ENCODE data around the gene JAM3.

Gene JAM3

DNA sequence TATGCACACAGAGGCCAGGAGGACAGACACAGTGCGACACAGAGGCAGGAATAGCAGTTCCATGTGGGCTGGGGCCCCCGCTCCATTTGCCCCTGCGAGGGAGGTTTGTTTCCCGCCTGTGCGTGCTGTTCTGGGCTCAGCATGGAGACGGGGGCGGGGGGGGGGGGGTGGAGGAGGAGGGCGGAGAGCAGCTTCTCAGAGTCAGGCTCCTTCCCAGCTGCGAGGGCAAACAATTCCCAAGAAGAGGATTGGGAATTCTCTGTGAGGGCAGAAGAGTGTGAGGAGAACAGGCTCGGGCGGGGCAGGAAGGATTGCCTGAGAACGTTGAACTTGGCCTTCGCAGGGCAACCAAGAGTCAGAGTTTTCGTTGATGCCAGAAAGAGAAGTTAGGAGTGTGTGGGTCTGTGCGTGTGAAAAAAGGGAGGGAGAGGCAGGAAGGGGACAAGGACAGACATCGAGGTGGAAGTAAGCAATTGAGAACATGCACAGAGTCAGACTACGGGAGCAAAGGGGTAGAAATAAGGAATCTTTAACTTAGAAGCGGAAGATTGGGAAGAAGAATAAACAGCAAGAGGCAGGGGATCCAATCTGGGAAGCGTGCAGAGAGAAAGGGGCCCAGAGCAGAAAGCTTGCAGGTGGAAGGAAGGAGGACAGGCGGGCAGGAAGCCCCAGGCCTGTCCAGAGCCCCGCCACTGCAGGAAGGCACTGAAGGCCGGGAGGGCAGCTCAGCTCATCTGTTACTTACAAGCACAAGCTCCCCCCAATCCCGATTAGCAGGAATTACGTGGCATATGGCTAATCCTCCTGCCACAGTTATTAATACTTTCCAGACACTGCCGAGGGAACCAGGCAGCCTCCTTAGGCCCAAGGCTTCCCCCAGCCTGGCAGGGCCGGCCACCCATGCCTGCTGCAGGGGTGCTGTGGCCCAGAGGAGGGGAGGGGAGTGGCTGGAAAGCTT, 15.6 kb upstream of the JAM3 start:
- Histone ChIP-seq H2BK12ac (ENCODE audit: low read length) (no peak overlapping the region), H3K14ac (ENCODE audit: low read length) (no peak overlapping the region), H3K27me3 (ENCODE audit: control insufficient read depth in 3 of 3, insufficient read depth in 3 of 3, low read depth in 1 of 3, low read length in 3 of 3) (peaks cover 0 to 7% (median 0%) of the 10 kb centered on the region in 3 experiments), H3K36me3 (replicated peaks in 1 of 2; ENCODE audit: control insufficient read depth in 2 of 2, insufficient read depth in 2 of 2, low read length in 2 of 2) (no peaks in the 10 kb centered on the region), H2AK5ac (ENCODE audit: low read depth, low read length) (peak overlapping the region; percentile 7), H3K9me3 (replicated peaks in 1 of 2; ENCODE audit: control insufficient read depth in 2 of 2, insufficient read depth in 1 of 2, low read depth in 1 of 2, low read length in 2 of 2) (no peaks in the 10 kb centered on the region), H3K23ac (ENCODE audit: low read depth, low read length, poor library complexity) (no peak overlapping the region), H3K18ac (ENCODE audit: low read length) (peak overlapping the region; percentile 36), H3K4me3 (ENCODE audit: low read length in 2 of 2) (no peak overlapping the region), H4K8ac (ENCODE audit: low read depth, low read length) (no peak overlapping the region), H3K4me1 (ENCODE audit: control insufficient read depth in 2 of 2, insufficient read depth in 1 of 2, low read depth in 1 of 2, low read length in 2 of 2) (peaks cover 7 to 16% of the 10 kb centered on the region in 2 donors), H3K9ac (ENCODE audit: low read depth, low read length, poor library complexity) (no peak overlapping the region), H2AFZ (ENCODE audit: low read length) (peak overlapping the region; percentile 80), H2BK5ac (ENCODE audit: low read length) (no peak overlapping the region), H2BK120ac (ENCODE audit: low read depth, low read length) (no peak overlapping the region), H3K27ac (replicated peaks; ENCODE audit: low read length) (no peak overlapping the region), H3K79me1 (ENCODE audit: low read depth, low read length) (no peaks in the 10 kb centered on the region), H4K91ac (ENCODE audit: low read depth, low read length, poor library complexity) (no peak overlapping the region), H2BK15ac (ENCODE audit: low read length) (no peak overlapping the region), H3K4ac (ENCODE audit: low read length) (no peak overlapping the region), H3K4me2 (ENCODE audit: insufficient read depth, low read length, poor library complexity, severe bottlenecking) (no peak overlapping the region)
- no peak for DNase-seq (ENCODE audit: low spot score)
- no CpG with 5 or more reads among the region's 26 CpGs for WGBS, 2 donors (ENCODE audit: extremely low coverage in 2 of 2, insufficient read length in 2 of 2, insufficient replicate concordance in 1 of 2)

GRCh38 chr11:134055029-134055428, 13.8 kb upstream of the JAM3 start:
- H3K4me2 ChIP-seq (ENCODE audit: insufficient read depth, low read length, poor library complexity, severe bottlenecking) = no peak overlapping the region
- H2BK12ac ChIP-seq (ENCODE audit: low read length) = no peak overlapping the region
- no peak overlapping the region for H3K23ac ChIP-seq (ENCODE audit: low read depth, low read length, poor library complexity)
- no peak overlapping the region for H4K8ac ChIP-seq (ENCODE audit: low read depth, low read length)
- no peaks in the 10 kb centered on the region for H3K79me1 ChIP-seq (ENCODE audit: low read depth, low read length)
- DNase-seq (ENCODE audit: low spot score) = no peak
- H3K27ac ChIP-seq (replicated peaks; ENCODE audit: low read length) = no peak overlapping the region
- no peak overlapping the region for H4K91ac ChIP-seq (ENCODE audit: low read depth, low read length, poor library complexity)
- no peak overlapping the region for H2BK15ac ChIP-seq (ENCODE audit: low read length)
- H3K9me3 ChIP-seq (replicated peaks in 1 of 2; ENCODE audit: control insufficient read depth in 2 of 2, insufficient read depth in 1 of 2, low read depth in 1 of 2, low read length in 2 of 2) = no peaks in the 10 kb centered on the region
- H3K14ac ChIP-seq (ENCODE audit: low read length) = no peak overlapping the region
- no CpG with 5 or more reads among the region's 9 CpGs for WGBS, 2 donors (ENCODE audit: extremely low coverage in 2 of 2, insufficient read length in 2 of 2, insufficient replicate concordance in 1 of 2)
- peaks cover 7 to 16% of the 10 kb centered on the region in 2 donors for H3K4me1 ChIP-seq (ENCODE audit: control insufficient read depth in 2 of 2, insufficient read depth in 1 of 2, low read depth in 1 of 2, low read length in 2 of 2)
- no peak overlapping the region for H2AFZ ChIP-seq (ENCODE audit: low read length)
- no peak overlapping the region for H3K4ac ChIP-seq (ENCODE audit: low read length)
- H3K18ac ChIP-seq (ENCODE audit: low read length) = no peak overlapping the region
- H2BK5ac ChIP-seq (ENCODE audit: low read length) = no peak overlapping the region
- H3K27me3 ChIP-seq (ENCODE audit: control insufficient read depth in 3 of 3, insufficient read depth in 3 of 3, low read depth in 1 of 3, low read length in 3 of 3) = peaks cover 0 to 1% (median 0%) of the 10 kb centered on the region in 3 experiments
- no peak overlapping the region for H3K4me3 ChIP-seq (ENCODE audit: low read length in 2 of 2)
- no peaks in the 10 kb centered on the region for H3K36me3 ChIP-seq (replicated peaks in 1 of 2; ENCODE audit: control insufficient read depth in 2 of 2, insufficient read depth in 2 of 2, low read length in 2 of 2)
- no peak overlapping the region for H2AK5ac ChIP-seq (ENCODE audit: low read depth, low read length)
- no peak overlapping the region for H2BK120ac ChIP-seq (ENCODE audit: low read depth, low read length)
- no peak overlapping the region for H3K9ac ChIP-seq (ENCODE audit: low read depth, low read length, poor library complexity)

DNA sequence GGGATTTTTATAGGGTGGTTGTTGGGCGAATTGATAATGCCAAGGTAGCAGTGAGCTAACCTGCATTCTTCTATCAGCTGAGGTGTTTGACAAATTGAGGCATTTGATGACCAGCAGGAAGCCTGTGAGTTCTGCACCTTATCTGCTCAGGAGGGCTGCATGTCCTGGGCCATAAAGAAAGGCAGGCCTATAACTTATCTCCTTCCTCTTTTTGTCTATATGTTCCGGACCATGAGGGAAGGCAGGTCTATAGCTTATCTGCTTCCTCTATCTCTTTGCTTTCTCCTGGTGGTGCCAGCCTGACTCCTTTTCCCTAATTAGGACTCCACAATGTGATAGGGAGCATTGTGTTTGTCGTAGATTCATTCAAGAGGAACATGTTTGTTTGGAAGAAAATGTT, 8.6 kb upstream of the JAM3 start:
- Histone ChIP-seq H2AFZ (ENCODE audit: low read length) (no peak overlapping the region), H2BK12ac (ENCODE audit: low read length) (no peak overlapping the region), H3K27ac (replicated peaks; ENCODE audit: low read length) (no peak overlapping the region), H3K4me1 (ENCODE audit: control insufficient read depth in 2 of 2, insufficient read depth in 1 of 2, low read depth in 1 of 2, low read length in 2 of 2) (no peaks in the 10 kb centered on the region), H3K4ac (ENCODE audit: low read length) (no peak overlapping the region), H4K91ac (ENCODE audit: low read depth, low read length, poor library complexity) (no peak overlapping the region), H3K23ac (ENCODE audit: low read depth, low read length, poor library complexity) (no peak overlapping the region), H3K4me3 (ENCODE audit: low read length in 2 of 2) (no peak overlapping the region), H3K9me3 (replicated peaks in 1 of 2; ENCODE audit: control insufficient read depth in 2 of 2, insufficient read depth in 1 of 2, low read depth in 1 of 2, low read length in 2 of 2) (no peaks in the 10 kb centered on the region), H3K36me3 (replicated peaks in 1 of 2; ENCODE audit: control insufficient read depth in 2 of 2, insufficient read depth in 2 of 2, low read length in 2 of 2) (no peaks in the 10 kb centered on the region), H2BK120ac (ENCODE audit: low read depth, low read length) (no peak overlapping the region), H2BK5ac (ENCODE audit: low read length) (no peak overlapping the region), H3K79me1 (ENCODE audit: low read depth, low read length) (no peaks in the 10 kb centered on the region), H2AK5ac (ENCODE audit: low read depth, low read length) (no peak overlapping the region), H3K27me3 (ENCODE audit: control insufficient read depth in 3 of 3, insufficient read depth in 3 of 3, low read depth in 1 of 3, low read length in 3 of 3) (peaks cover 0 to 8% (median 0%) of the 10 kb centered on the region in 3 experiments), H3K18ac (ENCODE audit: low read length) (no peak overlapping the region), H2BK15ac (ENCODE audit: low read length) (no peak overlapping the region), H3K9ac (ENCODE audit: low read depth, low read length, poor library complexity) (no peak overlapping the region), H4K8ac (ENCODE audit: low read depth, low read length) (no peak overlapping the region), H3K14ac (ENCODE audit: low read length) (no peak overlapping the region), H3K4me2 (ENCODE audit: insufficient read depth, low read length, poor library complexity, severe bottlenecking) (no peak overlapping the region)
- DNase-seq (ENCODE audit: low spot score) = no peak
- no CpG with 5 or more reads among the region's 3 CpGs for WGBS, 2 donors (ENCODE audit: extremely low coverage in 2 of 2, insufficient read length in 2 of 2, insufficient replicate concordance in 1 of 2)

- WGBS, 2 donors (ENCODE audit: extremely low coverage in 2 of 2, insufficient read length in 2 of 2, insufficient replicate concordance in 1 of 2) = no CpG with 5 or more reads among the region's 24 CpGs
- H2BK12ac ChIP-seq (ENCODE audit: low read length) = no peak overlapping the region
- no peak overlapping the region for H3K4me3 ChIP-seq (ENCODE audit: low read length in 2 of 2)
Observed at GRCh38 chr11:134062265-134063123, 6.4 kb upstream of the JAM3 start.

More at GRCh38 chr11:134062265-134063123, 6.4 kb upstream of the JAM3 start:
- Histone ChIP-seq H3K18ac (ENCODE audit: low read length) (no peak overlapping the region), H3K79me1 (ENCODE audit: low read depth, low read length) (no peaks in the 10 kb centered on the region), H3K4ac (ENCODE audit: low read length) (no peak overlapping the region), H3K4me1 (ENCODE audit: control insufficient read depth in 2 of 2, insufficient read depth in 1 of 2, low read depth in 1 of 2, low read length in 2 of 2) (peaks cover 0 to 5% of the 10 kb centered on the region in 2 donors), H3K9me3 (replicated peaks in 1 of 2; ENCODE audit: control insufficient read depth in 2 of 2, insufficient read depth in 1 of 2, low read depth in 1 of 2, low read length in 2 of 2) (no peaks in the 10 kb centered on the region), H4K91ac (ENCODE audit: low read depth, low read length, poor library complexity) (no peak overlapping the region), H4K8ac (ENCODE audit: low read depth, low read length) (no peak overlapping the region), H3K23ac (ENCODE audit: low read depth, low read length, poor library complexity) (no peak overlapping the region), H2AFZ (ENCODE audit: low read length) (no peak overlapping the region), H2AK5ac (ENCODE audit: low read depth, low read length) (no peak overlapping the region), H2BK120ac (ENCODE audit: low read depth, low read length) (no peak overlapping the region), H3K27ac (replicated peaks; ENCODE audit: low read length) (no peak overlapping the region), H3K14ac (ENCODE audit: low read length) (no peak overlapping the region), H2BK15ac (ENCODE audit: low read length) (no peak overlapping the region), H3K27me3 (ENCODE audit: control insufficient read depth in 3 of 3, insufficient read depth in 3 of 3, low read depth in 1 of 3, low read length in 3 of 3) (peaks cover 0 to 8% (median 0%) of the 10 kb centered on the region in 3 experiments), H3K9ac (ENCODE audit: low read depth, low read length, poor library complexity) (no peak overlapping the region), H3K4me2 (ENCODE audit: insufficient read depth, low read length, poor library complexity, severe bottlenecking) (no peak overlapping the region), H3K36me3 (replicated peaks in 1 of 2; ENCODE audit: control insufficient read depth in 2 of 2, insufficient read depth in 2 of 2, low read length in 2 of 2) (no peaks in the 10 kb centered on the region), H2BK5ac (ENCODE audit: low read length) (no peak overlapping the region)
- no peak for DNase-seq (ENCODE audit: low spot score)
